ENCODE data around the gene KCNK18.

Gene KCNK18

DNA sequence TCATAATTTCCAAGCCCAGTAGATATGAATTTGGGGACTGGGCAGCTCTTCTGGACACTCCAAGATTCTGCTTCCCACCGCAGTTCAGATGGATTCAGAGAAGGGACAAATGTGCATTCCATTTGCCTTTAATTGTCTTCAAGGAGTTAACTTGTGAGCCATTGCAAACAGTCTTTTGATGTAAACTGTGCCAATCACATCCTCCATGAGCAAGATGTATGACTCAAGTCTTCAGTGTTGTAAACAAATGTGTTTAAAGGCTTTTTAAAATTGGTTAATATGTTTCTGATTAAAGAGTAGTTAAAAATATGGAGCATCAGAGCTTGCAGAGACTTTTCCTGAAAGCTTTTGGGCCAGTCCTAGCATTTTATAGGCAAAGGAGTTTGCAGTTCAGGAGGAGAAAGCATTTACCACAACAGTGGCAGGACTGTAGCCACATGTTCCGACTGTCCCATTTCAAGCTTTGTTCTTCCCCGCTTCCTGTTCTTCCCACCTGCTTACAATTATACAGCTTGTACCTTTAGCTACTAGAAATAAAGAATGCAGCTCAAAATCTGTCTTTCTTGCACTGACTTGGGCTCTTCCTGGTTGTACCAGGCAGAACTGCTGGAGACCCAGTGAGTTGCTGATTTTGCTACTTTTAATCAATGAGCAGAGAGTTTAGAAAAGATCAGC lies 49.8 kb downstream of the KCNK18 start:
- Histone ChIP-seq H3K4me1 (ENCODE audit: control insufficient read depth, insufficient read depth, low read length) (no peaks in the 10 kb centered on the region), H3K4me3 (ENCODE audit: low read depth, low read length) (no peak overlapping the region), H3K27me3 (ENCODE audit: control insufficient read depth, insufficient read depth, low read length) (peaks cover 21% of the 10 kb centered on the region), H3K36me3 (ENCODE audit: control insufficient read depth, insufficient read depth, low read length) (no peaks in the 10 kb centered on the region), H3K9me3 (ENCODE audit: control insufficient read depth, insufficient read depth, low read length) (no peaks in the 10 kb centered on the region), H3K9ac (ENCODE audit: low read depth, low read length) (no peak overlapping the region)

DNA sequence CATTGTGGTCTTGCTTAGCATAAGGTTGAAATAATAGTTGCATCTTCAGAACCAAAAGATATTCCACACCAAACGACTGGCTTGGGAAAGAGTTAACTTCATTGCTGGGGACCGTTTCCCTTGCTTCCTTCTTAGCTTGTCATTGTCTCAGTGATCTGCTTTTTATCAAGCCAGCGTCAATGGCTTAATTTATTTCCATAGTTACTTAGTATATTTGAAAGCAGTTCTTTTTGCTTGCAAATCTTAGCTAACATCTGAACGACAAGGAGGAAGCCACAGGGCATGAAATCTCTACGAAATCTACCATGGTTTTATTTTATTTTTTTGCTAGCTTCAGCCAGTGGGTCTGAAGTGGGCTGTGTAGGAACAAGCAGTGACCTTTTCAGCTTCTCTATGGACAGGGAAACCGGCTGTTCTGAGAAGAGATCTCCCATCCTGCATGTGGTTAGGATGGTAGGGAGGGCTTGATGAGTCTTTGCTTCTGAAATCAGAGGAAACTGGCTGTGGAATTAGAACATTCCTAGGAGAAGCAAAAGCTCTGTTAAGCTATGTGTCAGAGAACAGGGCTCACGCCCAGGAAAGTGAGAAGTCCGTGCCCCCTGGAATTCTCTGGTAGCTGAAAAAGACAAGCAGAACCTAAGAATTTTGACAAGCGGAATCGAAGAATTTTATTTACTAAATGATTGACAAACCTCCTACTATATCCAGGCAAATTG lies 51.6 kb downstream of the KCNK18 start:
- Histone ChIP-seq H3K36me3 (ENCODE audit: control insufficient read depth, insufficient read depth, low read length) (no peaks in the 10 kb centered on the region), H3K27me3 (ENCODE audit: control insufficient read depth, insufficient read depth, low read length) (peaks cover 6% of the 10 kb centered on the region), H3K4me3 (ENCODE audit: low read depth, low read length) (no peak overlapping the region), H3K4me1 (ENCODE audit: control insufficient read depth, insufficient read depth, low read length) (no peaks in the 10 kb centered on the region), H3K9me3 (ENCODE audit: control insufficient read depth, insufficient read depth, low read length) (no peaks in the 10 kb centered on the region), H3K9ac (ENCODE audit: low read depth, low read length) (no peak overlapping the region)

DNA sequence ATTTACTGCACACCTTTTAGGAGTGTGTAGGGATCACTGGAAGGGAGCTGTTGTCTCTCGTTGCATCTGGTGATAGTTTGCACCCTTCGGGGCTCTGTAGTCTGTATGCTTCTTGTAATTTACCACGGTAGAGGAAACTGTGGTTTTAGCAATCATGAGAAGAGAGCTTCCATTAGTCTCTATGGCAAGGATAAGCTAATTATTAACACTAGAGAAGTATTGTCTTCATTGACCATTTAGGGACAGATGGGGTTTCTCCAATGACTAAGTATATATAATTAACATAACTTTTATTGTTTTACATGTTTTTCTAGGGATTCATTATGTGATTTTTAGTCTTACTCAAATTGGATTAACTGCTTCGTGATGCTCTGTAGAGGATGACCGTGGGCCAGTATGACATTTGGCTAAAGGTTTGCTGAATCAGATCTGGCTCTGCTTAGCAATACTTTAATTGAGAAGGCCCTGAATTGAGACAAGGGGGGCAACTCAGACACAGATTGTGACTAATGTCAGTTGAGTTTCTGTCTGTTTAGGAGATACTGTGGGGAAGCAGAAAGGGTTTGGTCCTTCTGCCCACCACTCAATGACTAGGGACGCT lies 52.3 kb downstream of the KCNK18 start:
- Histone ChIP-seq H3K4me3 (ENCODE audit: low read depth, low read length) (no peak overlapping the region), H3K27me3 (ENCODE audit: control insufficient read depth, insufficient read depth, low read length) (peaks cover 2% of the 10 kb centered on the region), H3K36me3 (ENCODE audit: control insufficient read depth, insufficient read depth, low read length) (no peaks in the 10 kb centered on the region), H3K4me1 (ENCODE audit: control insufficient read depth, insufficient read depth, low read length) (no peaks in the 10 kb centered on the region), H3K9me3 (ENCODE audit: control insufficient read depth, insufficient read depth, low read length) (no peaks in the 10 kb centered on the region), H3K9ac (ENCODE audit: low read depth, low read length) (no peak overlapping the region)

DNA sequence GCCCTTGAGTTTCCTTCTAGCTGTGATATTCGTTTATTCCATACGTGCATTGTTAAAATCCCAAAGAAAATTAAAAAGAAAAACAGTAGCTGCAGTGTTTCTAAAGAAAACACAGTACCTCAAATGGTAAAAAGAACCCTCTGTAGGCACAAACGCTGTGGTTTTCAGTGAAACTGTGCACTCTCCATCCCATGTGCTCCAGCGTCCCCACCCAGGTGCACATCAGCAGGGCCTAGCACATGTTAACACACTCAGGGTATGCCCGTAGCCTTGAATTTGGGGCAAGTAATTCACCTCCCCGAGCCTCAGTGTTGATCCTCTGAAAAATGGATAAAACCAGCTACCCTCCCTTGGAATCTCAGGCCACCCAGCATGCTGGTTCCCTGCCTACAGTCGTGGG lies 53.1 kb downstream of the KCNK18 start:
- no peaks in the 10 kb centered on the region for H3K36me3 ChIP-seq (ENCODE audit: control insufficient read depth, insufficient read depth, low read length)
- no peaks in the 10 kb centered on the region for H3K27me3 ChIP-seq (ENCODE audit: control insufficient read depth, insufficient read depth, low read length)
- no peaks in the 10 kb centered on the region for H3K9me3 ChIP-seq (ENCODE audit: control insufficient read depth, insufficient read depth, low read length)
- H3K9ac ChIP-seq (ENCODE audit: low read depth, low read length): no peak overlapping the region
- no peak overlapping the region for H3K4me3 ChIP-seq (ENCODE audit: low read depth, low read length)
- no peaks in the 10 kb centered on the region for H3K4me1 ChIP-seq (ENCODE audit: control insufficient read depth, insufficient read depth, low read length)

DNA sequence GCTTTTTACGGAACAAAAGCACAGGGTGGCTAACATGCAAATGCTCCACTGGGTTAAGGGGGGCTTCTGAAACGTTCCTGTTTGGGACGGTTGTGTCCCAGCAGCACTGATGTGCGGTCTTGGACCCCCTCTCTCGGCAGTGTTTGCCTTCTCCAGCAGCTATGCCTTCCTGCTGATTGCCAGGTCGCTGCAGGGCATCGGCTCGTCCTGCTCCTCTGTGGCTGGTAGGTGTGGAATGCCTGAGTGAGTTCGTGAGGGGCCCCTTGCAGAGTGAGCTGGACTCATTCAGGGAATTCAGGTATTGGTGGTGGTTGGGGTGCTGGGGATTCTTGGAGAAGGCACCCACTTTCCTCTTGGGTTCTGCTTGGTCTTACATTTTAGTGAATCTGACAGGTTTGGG lies 56.6 kb downstream of the KCNK18 start:
- H3K9me3 ChIP-seq (ENCODE audit: control insufficient read depth, insufficient read depth, low read length): no peaks in the 10 kb centered on the region
- no peaks in the 10 kb centered on the region for H3K4me1 ChIP-seq (ENCODE audit: control insufficient read depth, insufficient read depth, low read length)
- H3K27me3 ChIP-seq (ENCODE audit: control insufficient read depth, insufficient read depth, low read length): no peaks in the 10 kb centered on the region
- no peak overlapping the region for H3K4me3 ChIP-seq (ENCODE audit: low read depth, low read length)
- H3K36me3 ChIP-seq (ENCODE audit: control insufficient read depth, insufficient read depth, low read length): no peaks in the 10 kb centered on the region
- no peak overlapping the region for H3K9ac ChIP-seq (ENCODE audit: low read depth, low read length)

DNA sequence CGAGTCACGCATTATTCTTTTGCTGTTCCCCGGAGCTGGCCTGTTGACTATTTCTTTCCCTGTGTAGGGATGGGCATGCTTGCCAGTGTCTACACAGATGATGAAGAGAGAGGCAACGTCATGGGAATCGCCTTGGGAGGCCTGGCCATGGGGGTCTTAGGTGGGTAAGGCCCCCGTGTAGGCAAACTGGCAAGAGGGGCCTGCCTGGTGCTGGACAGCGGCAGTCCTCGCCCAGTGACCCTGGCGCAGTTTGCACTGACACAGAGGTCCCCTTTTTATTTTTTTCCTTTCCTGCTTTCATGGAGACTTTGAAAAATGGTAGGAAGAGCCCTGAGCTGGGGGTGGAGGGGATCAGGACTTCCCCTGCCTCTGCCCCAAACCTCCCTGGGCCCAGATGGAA lies 57.0 kb downstream of the KCNK18 start:
- H3K9me3 ChIP-seq (ENCODE audit: control insufficient read depth, insufficient read depth, low read length): no peaks in the 10 kb centered on the region
- H3K27me3 ChIP-seq (ENCODE audit: control insufficient read depth, insufficient read depth, low read length): no peaks in the 10 kb centered on the region
- H3K36me3 ChIP-seq (ENCODE audit: control insufficient read depth, insufficient read depth, low read length): no peaks in the 10 kb centered on the region
- no peak overlapping the region for H3K9ac ChIP-seq (ENCODE audit: low read depth, low read length)
- H3K4me1 ChIP-seq (ENCODE audit: control insufficient read depth, insufficient read depth, low read length): no peaks in the 10 kb centered on the region
- no peak overlapping the region for H3K4me3 ChIP-seq (ENCODE audit: low read depth, low read length)

DNA sequence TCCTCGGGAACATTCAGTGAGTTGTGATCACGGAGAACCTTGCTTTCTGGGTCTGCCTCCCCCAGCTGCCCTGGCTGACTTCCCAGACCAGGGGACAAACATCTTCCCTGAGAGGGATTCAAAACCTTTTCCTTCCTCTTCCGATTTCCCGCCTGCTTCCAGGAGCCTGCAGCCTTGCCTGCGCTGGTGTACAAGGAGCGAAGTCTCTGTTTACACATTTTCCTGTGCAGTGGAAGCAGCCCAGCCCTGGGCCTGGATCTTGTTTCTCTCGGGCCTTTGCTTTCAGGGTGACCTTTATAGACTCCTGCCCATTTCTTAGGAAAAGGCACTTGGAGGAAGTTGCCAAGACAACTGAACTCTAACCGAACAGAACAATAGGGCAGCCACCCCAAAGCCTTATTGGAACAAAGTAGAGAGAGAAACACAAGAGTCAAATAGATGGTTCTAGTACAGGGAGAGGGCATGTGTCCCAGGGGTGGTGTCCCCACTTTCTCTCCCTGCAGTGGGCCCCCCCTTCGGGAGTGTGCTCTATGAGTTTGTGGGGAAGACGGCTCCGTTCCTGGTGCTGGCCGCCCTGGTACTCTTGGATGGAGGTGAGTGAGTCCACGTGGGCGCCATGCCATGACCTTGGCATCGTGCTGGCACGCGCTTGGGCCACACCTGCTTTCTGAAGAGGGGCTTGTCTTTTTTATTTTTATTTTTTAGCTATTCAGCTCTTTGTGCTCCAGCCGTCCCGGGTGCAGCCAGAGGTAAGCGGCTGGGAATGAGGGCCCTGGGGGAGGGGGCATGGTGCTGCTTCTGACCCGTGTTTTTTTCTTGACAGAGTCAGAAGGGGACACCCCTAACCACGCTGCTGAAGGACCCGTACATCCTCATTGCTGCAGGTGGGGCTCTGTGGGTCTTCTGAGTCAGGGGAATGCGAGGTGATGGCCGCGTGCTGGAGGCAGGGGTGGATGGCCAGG lies 57.8 kb downstream of the KCNK18 start:
- H3K4me3 ChIP-seq (ENCODE audit: low read depth, low read length): no peak overlapping the region

DNA sequence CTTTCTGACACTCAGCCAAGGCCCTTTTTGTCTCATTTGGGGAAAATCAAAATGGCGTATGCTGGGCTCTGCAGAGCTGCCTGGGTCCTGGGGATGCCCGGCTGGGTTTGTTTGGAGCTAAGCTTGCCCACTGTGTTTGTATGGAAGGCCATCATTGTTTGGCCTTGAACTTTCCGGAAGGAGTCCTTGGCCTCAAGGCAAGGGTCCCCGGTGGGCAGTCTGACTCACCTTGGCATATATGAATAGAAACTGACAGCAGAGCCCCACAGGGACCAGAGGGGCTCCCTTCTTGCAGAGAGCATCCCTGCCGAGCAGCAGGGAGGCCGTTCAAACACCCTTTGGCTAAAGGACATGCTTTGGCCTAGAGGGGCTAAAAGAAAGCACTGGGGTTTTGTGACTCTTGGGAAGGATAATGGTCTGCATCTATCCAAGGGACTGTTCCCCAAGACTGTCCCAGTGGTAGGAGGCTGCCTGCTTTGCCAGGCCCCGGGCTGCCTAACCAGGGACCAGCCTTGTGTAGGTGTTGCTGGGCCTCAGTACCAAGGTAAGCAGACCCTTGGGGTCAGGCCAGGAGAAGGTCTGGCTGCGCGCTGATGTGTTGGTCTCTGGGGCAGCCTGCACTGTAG lies 58.7 kb downstream of the KCNK18 start:
- Histone ChIP-seq H3K27me3 (ENCODE audit: control insufficient read depth, insufficient read depth, low read length) (no peaks in the 10 kb centered on the region), H3K9ac (ENCODE audit: low read depth, low read length) (no peak overlapping the region), H3K9me3 (ENCODE audit: control insufficient read depth, insufficient read depth, low read length) (no peaks in the 10 kb centered on the region), H3K4me1 (ENCODE audit: control insufficient read depth, insufficient read depth, low read length) (no peaks in the 10 kb centered on the region), H3K4me3 (ENCODE audit: low read depth, low read length) (no peak overlapping the region), H3K36me3 (ENCODE audit: control insufficient read depth, insufficient read depth, low read length) (no peaks in the 10 kb centered on the region)

More for the DNA sequence above, 57.8 kb downstream of the KCNK18 start:
- Histone ChIP-seq H3K9me3 (ENCODE audit: control insufficient read depth, insufficient read depth, low read length) (no peaks in the 10 kb centered on the region), H3K36me3 (ENCODE audit: control insufficient read depth, insufficient read depth, low read length) (no peaks in the 10 kb centered on the region), H3K9ac (ENCODE audit: low read depth, low read length) (no peak overlapping the region), H3K27me3 (ENCODE audit: control insufficient read depth, insufficient read depth, low read length) (no peaks in the 10 kb centered on the region), H3K4me1 (ENCODE audit: control insufficient read depth, insufficient read depth, low read length) (no peaks in the 10 kb centered on the region)

DNA sequence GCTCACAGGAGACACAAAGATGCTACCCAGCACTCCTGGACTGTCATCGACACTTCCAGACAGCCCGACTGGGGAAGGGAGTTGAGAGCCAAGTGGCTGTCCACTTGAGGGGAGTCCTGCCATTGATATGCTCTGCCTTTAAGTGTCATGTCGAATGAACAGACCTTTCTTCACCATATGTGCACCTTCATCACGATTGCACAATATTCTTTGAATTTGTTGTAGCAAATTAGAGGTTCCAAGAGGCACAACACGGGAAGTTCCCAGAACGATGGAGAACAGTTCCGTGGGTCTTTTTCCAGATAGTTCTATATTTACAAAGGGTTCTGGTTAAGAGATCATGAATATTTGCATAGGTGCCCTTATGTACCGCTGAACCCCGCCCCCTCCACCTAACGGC lies 59.6 kb downstream of the KCNK18 start:
- Histone ChIP-seq H3K4me3 (ENCODE audit: low read depth, low read length) (no peak overlapping the region), H3K9me3 (ENCODE audit: control insufficient read depth, insufficient read depth, low read length) (no peaks in the 10 kb centered on the region), H3K36me3 (ENCODE audit: control insufficient read depth, insufficient read depth, low read length) (no peaks in the 10 kb centered on the region), H3K27me3 (ENCODE audit: control insufficient read depth, insufficient read depth, low read length) (no peaks in the 10 kb centered on the region), H3K4me1 (ENCODE audit: control insufficient read depth, insufficient read depth, low read length) (no peaks in the 10 kb centered on the region), H3K9ac (ENCODE audit: low read depth, low read length) (no peak overlapping the region)

DNA sequence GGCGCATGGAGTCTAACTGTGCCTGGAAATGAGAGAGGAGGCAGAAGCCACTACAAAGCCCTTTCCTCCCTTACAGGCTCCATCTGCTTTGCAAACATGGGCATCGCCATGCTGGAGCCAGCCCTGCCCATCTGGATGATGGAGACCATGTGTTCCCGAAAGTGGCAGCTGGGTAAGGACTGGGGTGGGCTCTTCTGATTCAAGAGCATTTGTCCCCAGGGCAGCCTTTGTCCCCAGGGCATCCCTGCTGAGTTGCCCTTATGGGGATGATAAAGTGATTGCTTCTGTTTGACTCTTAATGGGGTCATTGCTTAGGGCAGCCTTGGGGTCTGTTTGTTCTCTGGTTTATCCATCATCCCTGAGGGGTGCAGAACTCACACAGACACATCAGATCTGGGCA lies 60.4 kb downstream of the KCNK18 start:
- no peak overlapping the region for H3K4me3 ChIP-seq (ENCODE audit: low read depth, low read length)
- H3K36me3 ChIP-seq (ENCODE audit: control insufficient read depth, insufficient read depth, low read length): no peaks in the 10 kb centered on the region
- no peaks in the 10 kb centered on the region for H3K27me3 ChIP-seq (ENCODE audit: control insufficient read depth, insufficient read depth, low read length)
- no peak overlapping the region for H3K9ac ChIP-seq (ENCODE audit: low read depth, low read length)
- no peaks in the 10 kb centered on the region for H3K9me3 ChIP-seq (ENCODE audit: control insufficient read depth, insufficient read depth, low read length)
- no peaks in the 10 kb centered on the region for H3K4me1 ChIP-seq (ENCODE audit: control insufficient read depth, insufficient read depth, low read length)

DNA sequence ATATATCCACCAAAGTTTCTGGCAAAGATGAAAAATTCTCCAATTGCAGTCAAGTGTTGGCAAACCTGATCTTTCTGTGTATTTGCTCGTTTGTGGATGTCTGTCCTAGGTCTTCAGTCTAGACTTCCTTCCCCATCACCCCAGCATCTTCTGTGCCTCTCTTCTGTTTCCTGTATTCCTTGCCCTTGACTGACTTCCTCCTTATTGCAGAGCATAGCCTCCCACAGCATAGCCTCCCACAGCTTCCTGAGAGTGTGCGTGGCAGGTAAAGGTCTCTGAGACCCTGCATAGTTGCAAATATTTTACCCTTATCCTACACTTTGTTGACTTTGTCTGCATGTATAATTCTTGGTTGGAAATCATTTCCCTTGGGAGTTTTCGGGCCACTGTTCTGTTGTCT lies 62.0 kb downstream of the KCNK18 start:
- Histone ChIP-seq H3K4me3 (ENCODE audit: low read depth, low read length) (no peak overlapping the region), H3K27me3 (ENCODE audit: control insufficient read depth, insufficient read depth, low read length) (no peaks in the 10 kb centered on the region), H3K36me3 (ENCODE audit: control insufficient read depth, insufficient read depth, low read length) (no peaks in the 10 kb centered on the region), H3K4me1 (ENCODE audit: control insufficient read depth, insufficient read depth, low read length) (no peaks in the 10 kb centered on the region), H3K9ac (ENCODE audit: low read depth, low read length) (no peak overlapping the region), H3K9me3 (ENCODE audit: control insufficient read depth, insufficient read depth, low read length) (no peaks in the 10 kb centered on the region)
